AG04449 (cell line): ENCODE results near the gene ABCC3.

Experiments used
- CTCF ChIA-PET: fragments of 350-600 bp; formaldehyde crosslinking; extraction: SDS; loops from one replicate; lab custom pipeline; 2021; ENCODE audit warnings: antibody characterized with exemption; lab: Yijun Ruan, JAX
- POLR2A ChIA-PET: fragments of 400-600, 350-600 bp; formaldehyde crosslinking; extraction: SDS; loops from one replicate; lab custom pipeline; 2020; ENCODE audit warnings: antibody characterized with exemption, inconsistent platforms; lab: Yijun Ruan, JAX
- DNase-seq: peaks from one replicate; pipeline ENCODE4 v3.0.0-alpha.2; 2010; ENCODE audit warnings: low read depth, low spot score
- H3K4me3 ChIP-seq: 2 replicates; pipeline ENCODE4 v1.5.1; 2011; ENCODE audit warnings: low read depth, mild to moderate bottlenecking, control low read depth, low read length
- TF ChIP-seq, protein P1 (sequence below): IDR thresholded peaks from one replicate; pipeline ENCODE4 v1.5.1; 2011; ENCODE audit warnings: mild to moderate bottlenecking, moderate library complexity, low read length, control low read depth, inconsistent platforms; ENCODE audit not compliant: insufficient read depth; ENCODE audit errors: missing control alignments

The ABCC3 gene

DNA sequence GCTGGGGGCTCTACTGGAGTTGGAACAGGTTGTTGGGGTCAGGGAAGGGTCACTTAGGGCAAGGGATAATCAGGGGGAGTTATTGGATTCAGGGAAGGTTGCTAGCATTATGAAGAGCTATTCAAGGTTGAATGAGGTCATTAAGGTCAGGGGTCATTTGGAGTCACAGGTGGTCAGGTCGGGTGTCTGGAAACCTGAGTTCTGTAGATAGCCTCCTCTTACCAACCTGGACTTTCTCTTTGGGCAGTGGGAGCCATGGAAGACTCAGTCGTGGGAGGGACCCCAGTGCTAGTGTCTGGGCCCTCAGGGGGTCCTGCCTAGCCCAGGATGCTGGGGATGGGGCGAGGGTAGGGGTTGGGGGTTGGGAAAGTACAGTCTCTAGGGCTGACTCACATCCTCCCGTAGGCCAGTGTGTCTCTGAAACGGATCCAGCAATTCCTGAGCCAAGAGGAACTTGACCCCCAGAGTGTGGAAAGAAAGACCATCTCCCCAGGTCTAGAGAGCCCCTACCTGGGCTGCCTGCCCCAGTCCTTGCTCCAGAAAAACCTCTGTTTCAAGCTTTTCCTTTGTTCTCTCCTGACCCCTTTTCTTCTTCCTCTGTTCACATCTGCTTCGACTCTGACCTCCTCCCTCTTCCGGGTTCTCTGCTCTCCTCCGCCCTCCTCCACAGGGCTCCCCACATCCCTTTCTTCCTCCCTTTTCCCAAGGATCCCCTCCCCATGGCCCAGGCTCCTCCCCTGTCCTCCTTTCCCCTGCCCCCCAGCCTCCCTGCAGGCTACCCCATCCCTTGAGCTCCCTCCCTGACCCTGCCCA, 33.5 kb downstream of the ABCC3 start:
- DNase-seq, result no peak
- H3K4me3 ChIP-seq, result peak overlapping the region; percentile 3
- ChIA-PET CTCF (interaction anchor here (1.6 to 3.7 kb wide), 4 partner anchors 12 to 118 kb away, joined by 5 to 23 read pairs (median 12); no protein-coding TSS in a partner anchor), POLR2A (interaction anchor here (1.8 kb wide), 1 partner anchor 29 kb away, joined by 4 read pairs; no protein-coding TSS in a partner anchor)
- TF ChIP-seq, protein P1, sequence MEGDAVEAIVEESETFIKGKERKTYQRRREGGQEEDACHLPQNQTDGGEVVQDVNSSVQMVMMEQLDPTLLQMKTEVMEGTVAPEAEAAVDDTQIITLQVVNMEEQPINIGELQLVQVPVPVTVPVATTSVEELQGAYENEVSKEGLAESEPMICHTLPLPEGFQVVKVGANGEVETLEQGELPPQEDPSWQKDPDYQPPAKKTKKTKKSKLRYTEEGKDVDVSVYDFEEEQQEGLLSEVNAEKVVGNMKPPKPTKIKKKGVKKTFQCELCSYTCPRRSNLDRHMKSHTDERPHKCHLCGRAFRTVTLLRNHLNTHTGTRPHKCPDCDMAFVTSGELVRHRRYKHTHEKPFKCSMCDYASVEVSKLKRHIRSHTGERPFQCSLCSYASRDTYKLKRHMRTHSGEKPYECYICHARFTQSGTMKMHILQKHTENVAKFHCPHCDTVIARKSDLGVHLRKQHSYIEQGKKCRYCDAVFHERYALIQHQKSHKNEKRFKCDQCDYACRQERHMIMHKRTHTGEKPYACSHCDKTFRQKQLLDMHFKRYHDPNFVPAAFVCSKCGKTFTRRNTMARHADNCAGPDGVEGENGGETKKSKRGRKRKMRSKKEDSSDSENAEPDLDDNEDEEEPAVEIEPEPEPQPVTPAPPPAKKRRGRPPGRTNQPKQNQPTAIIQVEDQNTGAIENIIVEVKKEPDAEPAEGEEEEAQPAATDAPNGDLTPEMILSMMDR, result no peak

- POLR2A ChIA-PET, result interaction anchor here (0.9 to 1.8 kb wide), 2 partner anchors 15 to 30 kb away, joined by 3 to 4 read pairs; no protein-coding TSS in a partner anchor
- DNase-seq, result no peak
- no peak overlapping the region for H3K4me3 ChIP-seq
- TF ChIP-seq, protein P1, result no peak
- CTCF ChIA-PET, result interaction anchor here (1.6 to 3.7 kb wide), 5 partner anchors 11 to 119 kb away, joined by 5 to 23 read pairs (median 11); partner anchors contain the start of gene ABCC3
Measured at GRCh38 chr17:50668838-50669581, 34.3 kb downstream of the ABCC3 start.

DNA sequence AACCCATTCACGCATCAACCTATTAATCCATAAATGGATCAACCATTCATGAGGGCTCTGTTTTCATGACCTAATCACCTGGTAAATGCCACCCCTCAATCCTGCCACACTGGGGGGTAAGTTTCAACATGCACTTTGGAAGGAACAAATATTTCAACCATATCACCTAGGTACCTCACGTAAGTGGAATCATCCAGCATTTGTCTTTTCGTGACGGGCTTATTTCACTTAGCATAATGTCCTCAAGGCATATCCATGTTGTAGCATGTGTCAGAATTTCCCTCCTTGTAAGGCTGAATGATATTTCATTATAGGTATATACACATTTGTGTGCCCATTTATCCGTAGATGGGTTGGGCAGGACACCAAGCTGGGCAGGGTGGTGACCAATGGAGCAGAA, 37.4 kb downstream of the ABCC3 start:
- CTCF ChIA-PET, result interaction anchor here (2.1 to 2.2 kb wide), 2 partner anchors 23 to 121 kb away, joined by 7 to 11 read pairs; no protein-coding TSS in a partner anchor
- no peak for DNase-seq
- no peak overlapping the region for H3K4me3 ChIP-seq
- TF ChIP-seq, protein P1, result no peak
- POLR2A ChIA-PET, result no interaction called here

DNA sequence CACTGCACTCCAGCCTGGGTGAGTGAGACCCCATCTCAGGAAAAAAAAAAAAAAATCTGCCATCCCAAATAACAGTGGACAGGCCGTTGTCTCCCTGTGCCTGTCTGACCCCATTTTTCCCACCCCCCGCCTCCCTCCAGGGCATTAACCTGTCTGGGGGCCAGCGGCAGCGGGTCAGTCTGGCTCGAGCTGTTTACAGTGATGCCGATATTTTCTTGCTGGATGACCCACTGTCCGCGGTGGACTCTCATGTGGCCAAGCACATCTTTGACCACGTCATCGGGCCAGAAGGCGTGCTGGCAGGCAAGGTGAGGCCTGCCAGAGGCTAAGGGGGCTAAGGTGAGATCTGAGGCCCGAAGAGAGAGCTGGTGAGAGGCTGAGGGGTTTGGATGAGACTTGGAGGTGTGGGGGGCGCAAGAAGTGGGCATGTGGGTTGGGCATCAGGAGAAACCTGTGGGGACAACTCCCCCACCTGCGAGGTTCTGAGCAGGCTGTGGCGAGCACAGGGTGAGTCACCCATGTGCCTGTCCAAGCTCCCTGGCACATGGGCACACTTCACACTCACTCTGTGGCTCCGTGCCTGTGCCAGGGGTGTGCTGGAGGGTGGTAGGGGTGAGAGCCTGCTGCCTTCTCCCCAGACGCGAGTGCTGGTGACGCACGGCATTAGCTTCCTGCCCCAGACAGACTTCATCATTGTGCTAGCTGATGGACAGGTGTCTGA, 38.3 kb downstream of the ABCC3 start:
- TF ChIP-seq, protein P1, result no peak
- ChIA-PET CTCF (interaction anchor here (0.8 to 3.5 kb wide), 5 partner anchors 8 to 122 kb away, joined by 3 to 12 read pairs (median 7); no protein-coding TSS in a partner anchor), POLR2A (interaction anchor here (0.9 kb wide), 1 partner anchor 11 kb away, joined by 3 read pairs; no protein-coding TSS in a partner anchor)
- DNase-seq, result no peak
- no peak overlapping the region for H3K4me3 ChIP-seq

DNA sequence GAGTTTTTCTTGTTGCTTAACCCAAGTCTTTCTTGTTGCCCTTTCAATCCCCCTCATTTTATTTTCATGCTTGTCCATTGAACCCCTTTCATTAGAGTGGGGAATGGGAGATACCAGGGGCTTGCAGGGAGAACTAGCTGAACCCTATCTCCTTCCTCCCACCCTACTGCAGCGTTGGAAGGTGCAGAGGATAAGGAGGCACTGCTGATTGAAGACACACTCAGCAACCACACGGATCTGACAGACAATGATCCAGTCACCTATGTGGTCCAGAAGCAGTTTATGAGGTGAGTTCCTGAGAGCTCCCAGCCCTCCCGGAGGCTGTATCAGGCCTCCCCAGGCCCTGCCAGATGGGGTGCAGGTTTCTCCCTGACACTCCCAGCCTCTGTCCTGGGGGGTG, 40.5 kb downstream of the ABCC3 start:
- ChIA-PET POLR2A (no interaction called here), CTCF (interaction anchor here (0.7 to 3.5 kb wide), 5 partner anchors 9 to 49 kb away, joined by 4 to 12 read pairs (median 5); no protein-coding TSS in a partner anchor)
- no peak overlapping the region for H3K4me3 ChIP-seq
- TF ChIP-seq, protein P1, result no peak
- no peak for DNase-seq
